Stimulated activated CD8-positive, alpha-beta memory T cell treated with anti-CD3 and anti-CD28 coated beads, Interleukin-2, amount 100 ng/mL, for 48 hours (primary cell): Measurements from ENCODE around the gene POLR3B.
"Not testable (repeated sequence)": the region's sequence is repeated elsewhere in the genome, so short reads cannot be mapped to it uniquely, and the experiment has no call there.

ENCODE experiments used
- DNase-seq, 2 donors: peaks; one replicate each; pipeline ENCODE4 v3.0.0-alpha.2; 2020; ENCODE audit warnings: low read depth in 2 of 2

Gene POLR3B

GRCh38 chr12:106342397-106343213 lies 14.9 kb upstream of the POLR3B start:
- no peak for DNase-seq

- DNase-seq: no peak
These were observed 14.4 kb upstream of the POLR3B start for GRCh38 chr12:106343214-106343528.

GRCh38 chr12:106344131-106344530 lies 13.4 kb upstream of the POLR3B start:
- no peak for DNase-seq

GRCh38 chr12:106345746-106346145 lies 11.8 kb upstream of the POLR3B start:
- DNase-seq: no peak

- no peak for DNase-seq
These were observed 9.1 kb upstream of the POLR3B start for GRCh38 chr12:106348411-106348810.

DNA sequence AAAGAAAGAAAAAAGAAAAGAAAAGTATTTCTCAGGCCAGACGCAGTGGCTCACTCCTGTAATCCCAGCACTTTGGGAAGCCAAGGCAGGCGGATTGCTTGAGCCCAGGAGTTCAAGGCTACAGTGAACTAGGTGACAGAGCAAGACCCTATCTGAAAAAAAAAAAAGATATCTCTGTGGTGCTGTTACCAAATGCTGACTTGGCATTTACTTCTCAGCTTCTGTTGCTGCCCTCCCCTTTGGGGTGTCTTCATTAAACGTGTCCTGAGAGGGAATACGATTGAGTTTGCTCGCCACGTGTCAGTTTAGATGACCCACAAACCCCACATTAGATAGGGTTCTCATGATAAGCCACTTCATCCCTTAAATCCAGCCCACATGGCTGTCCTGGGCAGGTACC lies 4.4 kb upstream of the POLR3B start:
- no peak for DNase-seq

DNA sequence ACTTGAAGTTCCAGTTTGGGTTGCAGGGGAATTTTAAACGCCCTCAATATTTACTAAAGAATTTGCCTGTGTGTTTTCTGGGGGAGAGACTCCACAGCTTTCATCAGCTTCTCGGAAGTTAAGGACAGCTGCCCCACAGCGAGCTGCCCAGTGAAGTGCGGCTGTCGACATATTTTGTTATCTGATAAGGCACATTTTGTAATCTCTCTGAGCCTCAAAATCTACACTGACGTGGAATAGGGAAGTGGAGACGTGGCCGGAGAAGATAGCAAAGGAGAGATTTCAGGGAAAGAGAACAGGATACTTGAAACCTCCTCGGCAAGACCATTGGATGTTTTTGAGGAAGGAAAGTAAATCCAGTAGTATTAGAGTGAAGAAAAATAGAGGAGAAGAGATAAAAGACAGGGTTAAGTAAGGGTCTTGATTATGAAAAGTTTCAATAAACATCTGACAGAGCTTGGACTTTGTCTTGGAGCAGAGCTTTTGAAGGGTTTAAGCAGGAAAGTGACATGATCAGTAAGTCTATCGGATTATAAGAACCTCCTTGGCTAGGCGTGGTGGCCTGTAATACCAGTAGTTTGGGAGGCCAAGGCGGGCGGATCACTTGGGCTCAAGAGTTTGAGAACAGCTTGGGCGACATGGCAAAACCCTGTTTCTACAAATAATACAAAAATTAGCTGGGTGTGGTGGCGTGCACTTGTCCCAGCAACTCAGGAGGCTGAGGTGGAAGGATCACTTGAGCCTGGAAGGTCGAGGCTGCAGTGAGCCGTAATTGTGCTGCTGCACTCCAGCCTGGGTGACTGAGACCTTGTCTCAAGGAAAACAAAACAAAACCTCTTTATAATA lies 1.1 kb downstream of the POLR3B start:
- DNase-seq: no peak

DNA sequence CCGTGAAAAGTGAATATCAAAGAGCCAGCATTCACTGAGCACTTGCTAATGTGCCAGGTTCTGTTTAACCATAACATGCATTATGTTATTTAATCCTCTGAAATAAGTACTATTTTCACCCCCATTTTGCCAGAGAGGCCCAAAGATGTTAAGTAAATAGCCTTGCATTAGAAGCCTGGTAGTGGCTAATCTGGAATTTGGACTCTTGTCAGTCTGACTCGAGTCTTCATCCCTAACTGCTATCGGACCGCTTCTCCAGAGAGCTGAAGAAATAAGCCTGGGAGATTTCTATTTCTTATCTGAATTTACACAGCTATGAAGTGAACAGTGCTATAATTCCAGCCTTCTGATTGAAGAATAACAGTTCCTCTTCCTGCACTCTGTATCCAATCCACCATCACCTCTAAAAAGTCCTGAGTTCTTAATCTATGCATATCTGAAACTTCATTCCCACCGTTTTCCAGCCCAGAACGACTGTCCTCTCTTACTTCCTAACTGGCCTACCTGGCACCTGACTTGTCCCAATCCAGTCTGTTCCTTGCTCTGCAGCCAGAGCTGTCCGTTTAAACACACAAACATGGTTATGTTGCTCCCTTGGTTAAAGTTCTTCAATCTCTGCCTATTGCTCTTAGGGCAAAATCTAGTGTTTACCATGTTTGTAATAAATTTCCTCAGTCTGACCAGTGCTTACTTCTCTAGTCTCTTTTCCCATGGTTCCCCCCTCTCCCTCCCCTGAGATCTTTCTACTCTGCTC lies 2.3 kb downstream of the POLR3B start:
- DNase-seq: no peak

GRCh38 chr12:106360400-106360994 lies 2.9 kb downstream of the POLR3B start:
- DNase-seq: no peak

DNA sequence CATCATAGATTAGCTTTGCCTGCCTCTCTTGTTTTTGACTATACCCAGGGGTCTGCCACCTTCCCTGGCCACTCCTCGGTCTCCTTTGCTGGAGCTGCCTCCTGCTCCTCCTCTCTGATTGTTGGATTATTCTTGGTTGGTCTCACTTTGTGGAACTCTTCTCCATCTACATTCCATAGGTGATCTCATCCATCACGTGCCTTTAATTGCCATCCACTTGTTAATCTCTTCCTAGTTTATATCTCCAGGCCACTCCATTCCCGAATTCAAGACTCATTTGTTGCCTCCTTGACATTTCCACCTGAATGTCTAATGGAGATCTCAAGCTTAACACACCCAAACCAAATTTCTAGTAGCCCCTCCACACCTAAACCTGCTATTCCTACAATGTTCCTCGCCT lies 5.4 kb downstream of the POLR3B start:
- no peak for DNase-seq

GRCh38 chr12:106364261-106364660 lies 6.7 kb downstream of the POLR3B start:
- DNase-seq: no peak

- no peak for DNase-seq
These were observed 12.2 kb downstream of the POLR3B start for GRCh38 chr12:106369624-106370346.

- DNase-seq: no peak
These were observed 21.2 kb downstream of the POLR3B start for GRCh38 chr12:106378788-106379187.

DNA sequence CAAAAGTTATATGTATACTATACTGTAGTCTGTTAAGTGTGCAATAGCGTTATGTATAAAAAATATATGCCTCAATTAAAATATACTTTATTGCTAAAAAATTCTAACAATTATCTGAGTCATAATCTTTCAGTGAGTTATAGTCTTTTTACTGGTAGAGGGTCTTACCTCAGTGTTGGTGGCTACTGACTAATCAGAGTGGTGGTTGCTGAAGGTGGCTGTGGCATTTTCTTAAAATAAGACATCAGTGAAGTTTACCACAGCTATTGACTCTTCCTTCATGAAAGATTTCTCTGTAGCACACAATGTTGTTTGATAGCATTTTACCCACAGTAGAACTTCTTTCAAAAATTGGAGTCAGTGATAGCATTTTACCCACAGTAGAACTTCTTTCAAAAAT lies 23.4 kb downstream of the POLR3B start:
- no peak for DNase-seq

GRCh38 chr12:106381866-106382265 lies 24.3 kb downstream of the POLR3B start:
- DNase-seq: not testable (repeated sequence)

- DNase-seq: no peak
These were observed 29.4 kb downstream of the POLR3B start for GRCh38 chr12:106386813-106387535.

- no peak for DNase-seq
These were observed 30.4 kb downstream of the POLR3B start for GRCh38 chr12:106387848-106388377.

DNA sequence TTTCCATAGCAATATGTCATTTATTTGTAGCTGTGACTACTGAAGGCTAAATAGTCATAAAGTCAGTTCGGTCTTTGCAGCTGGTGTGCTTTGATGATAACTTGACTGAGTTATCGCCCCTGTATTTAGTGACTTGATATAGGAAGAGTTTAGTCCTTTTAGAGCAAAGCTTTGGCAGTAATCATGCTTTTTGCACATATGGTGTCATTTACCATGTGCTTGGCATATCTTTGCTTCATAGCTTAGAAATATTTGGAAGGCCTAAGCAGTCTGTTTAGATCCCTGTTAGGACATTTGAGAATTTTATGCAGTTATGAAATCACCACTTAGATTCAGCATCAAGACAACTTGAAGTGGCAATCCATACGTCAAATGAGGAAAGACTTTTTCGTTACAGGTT lies 31.6 kb downstream of the POLR3B start:
- DNase-seq: no peak

DNA sequence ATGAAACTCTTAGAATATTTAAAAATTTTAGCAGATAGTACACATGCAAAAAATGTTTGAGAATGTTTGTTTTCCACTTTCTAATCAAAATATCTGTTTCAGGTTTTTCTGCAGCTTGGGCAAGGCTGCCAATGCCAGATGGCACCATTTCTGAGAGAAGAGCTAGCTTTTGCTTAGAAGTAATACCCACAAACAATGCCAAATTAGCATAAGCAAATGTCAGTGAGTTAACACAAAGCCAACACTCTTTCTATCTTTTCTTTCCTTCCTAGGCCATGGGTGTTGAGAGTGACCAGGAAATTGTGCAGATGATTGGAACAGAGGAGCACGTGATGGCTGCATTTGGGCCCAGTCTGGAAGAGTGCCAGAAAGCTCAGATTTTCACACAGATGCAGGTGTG lies 35.2 kb downstream of the POLR3B start:
- DNase-seq: no peak

- no peak for DNase-seq
These were observed 52.3 kb downstream of the POLR3B start for GRCh38 chr12:106409878-106410277.
